Amniotic epithelial cell (primary cell): ENCODE data around the gene KDM6A.
A peak's percentile ranks its signal among the peaks of the same experiment; 100 is the strongest.
"Not testable (repeated sequence)": the region's sequence is repeated elsewhere in the genome, so short reads cannot be mapped to it uniquely, and the experiment has no call there.

Experiments
- DNase-seq: peaks from one replicate; pipeline ENCODE4 v3.0.0-alpha.2; 2010; ENCODE audit warnings: low read depth

KDM6A gene

DNA sequence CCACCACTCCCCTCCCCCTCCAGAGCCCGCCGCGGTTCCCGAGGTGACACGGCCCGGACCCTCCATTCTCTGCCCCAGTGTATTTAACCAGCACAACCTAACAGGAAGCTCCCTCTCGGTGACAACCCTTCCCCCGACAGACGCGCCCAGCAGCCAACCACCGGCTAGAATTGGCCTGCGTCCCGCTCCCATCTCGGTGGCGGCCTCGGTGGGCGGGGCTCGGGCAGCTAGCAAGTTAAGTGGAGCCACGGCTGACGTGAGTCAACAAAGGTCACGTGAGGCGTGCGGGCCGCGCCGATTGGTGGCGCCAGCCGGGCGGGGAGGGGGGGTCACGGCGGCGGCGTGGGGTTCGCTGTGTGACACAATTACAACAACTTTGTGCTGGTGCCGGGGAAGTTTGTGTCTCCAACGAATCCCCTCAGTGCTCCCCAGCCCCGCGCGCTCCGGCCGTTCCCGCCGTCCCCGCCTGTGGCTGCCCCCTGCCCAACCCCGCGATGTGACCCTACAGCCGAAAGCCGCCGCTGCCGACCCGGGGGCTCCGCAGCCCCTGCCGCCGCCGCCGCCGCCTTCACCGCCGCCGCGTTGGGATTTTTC lies at the start of gene KDM6A:
Gene KDM6A, plus strand, starts transcription at position 368 of the 594 bp plus-strand sequence. CDS start 364 bp downstream, outside the sequence.
- DNase-seq, result peak; percentile 91

DNA sequence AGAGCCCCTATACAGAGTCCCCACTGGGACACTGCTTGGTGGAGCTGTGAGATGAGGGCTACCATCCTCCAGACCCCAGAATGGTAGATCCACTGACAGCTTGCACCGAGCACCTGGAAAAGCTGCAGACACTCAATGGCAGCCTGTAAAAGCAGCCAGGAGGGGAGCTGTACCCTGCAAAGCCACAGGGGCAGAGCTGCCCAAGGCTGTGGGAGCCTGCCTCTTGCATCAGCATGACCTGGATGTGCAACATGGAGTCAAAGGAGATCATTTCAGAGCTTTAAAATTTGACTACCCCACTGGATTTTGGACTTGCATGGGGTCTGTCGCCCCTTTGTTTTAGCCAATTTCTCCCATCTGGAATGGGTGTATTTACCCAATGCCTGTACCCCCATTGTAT lies 49.8 kb upstream of the KDM6A start:
- DNase-seq, result not testable (repeated sequence)

DNA sequence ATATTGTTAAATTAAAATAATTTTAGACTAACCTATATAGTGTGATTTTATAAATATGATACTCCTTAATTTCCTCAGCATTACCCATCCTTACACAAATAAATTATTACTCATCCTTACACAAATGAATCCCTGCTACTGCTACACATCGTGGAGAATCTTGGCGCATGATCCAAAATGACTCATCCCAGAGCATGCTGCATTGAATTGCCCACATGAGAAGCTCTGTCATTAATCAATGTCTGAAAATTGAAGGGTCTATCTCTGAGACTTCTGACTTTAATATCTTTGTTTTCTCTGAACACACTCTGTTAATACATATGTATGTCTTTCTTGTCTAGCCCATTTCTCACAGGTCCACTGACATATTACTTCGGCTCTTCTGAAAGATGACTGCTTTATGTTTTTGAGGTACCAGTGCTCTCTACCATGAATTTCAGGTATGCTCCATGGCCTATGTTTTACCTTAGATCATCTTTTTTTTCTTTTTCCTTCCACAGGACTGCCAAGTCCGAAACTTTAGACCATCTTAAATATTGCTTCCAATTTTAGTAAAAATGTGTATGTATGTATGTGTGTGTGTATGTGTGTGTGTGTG lies 44.9 kb upstream of the KDM6A start:
- DNase-seq, result peak; percentile 83

DNA sequence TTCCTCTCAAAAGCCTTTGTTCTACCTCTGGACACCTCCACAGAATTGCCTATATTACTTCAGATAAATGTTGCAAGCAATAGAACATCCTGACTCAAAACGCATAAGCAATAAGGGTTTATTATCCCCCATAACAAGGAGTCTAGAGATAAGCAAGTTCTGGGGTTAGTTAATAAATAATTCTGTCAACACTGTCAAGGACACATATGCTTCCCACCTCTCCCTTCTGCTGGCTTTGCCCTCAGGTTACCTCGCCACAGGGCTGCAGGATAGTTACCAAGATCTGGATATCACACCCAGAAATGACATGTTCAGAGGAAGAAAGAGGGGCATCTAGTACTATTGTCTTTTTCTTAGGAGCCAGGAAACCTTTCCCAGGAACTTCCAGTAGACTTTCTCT lies 43.2 kb upstream of the KDM6A start:
- no peak for DNase-seq

DNA sequence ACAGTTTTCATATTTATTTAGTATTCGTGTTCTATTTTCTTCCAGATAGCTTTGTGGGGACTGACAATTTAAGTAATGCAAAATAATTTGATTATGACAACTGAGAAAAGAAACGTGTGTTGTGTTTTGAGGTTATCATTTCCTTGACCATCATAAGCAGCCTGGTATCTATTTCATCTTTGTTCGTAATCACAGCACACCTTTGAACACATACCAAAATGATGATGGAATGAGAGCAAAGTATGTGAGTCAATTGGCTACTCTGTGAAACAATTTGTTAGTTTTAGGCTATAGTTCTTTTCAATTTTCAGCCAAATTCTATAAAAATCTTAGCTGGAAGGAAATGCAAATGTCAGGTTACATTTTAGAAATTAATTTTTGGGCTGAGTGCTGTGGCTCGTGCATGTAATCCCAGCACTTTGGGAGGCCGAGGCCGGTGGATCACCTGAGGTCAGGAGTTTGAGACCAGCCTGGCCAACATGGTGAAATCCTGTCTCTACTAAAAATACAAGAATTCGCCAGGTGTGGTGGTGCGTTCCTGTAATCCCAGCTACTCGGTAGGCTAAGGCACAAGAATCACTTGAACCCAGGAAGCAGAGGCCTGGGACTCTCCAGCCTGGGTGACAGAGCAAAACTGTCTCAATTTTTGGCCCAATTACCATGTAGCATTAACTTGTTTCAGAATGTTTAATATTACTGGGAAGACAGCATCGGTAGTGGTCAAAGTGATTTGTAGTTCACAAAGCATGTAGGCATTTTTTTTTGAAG lies 30.3 kb upstream of the KDM6A start:
- DNase-seq, result no peak

DNA sequence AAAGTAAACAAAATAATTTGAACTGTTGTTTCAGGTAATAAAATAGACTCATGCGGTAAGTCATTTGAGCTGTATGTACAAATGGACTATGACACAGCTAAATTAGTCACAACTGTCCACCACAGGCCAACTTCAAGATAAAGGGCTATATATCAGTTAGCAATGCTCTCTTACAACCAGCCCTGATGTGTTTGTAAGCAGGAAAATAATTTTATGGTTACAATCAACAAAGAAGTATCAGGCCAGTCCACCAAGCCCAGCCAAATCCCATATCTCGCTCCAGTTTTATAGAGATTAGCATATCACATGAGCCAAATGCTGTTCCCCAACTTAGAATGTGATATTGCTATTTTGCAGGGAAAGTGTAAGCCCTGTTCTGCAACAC lies 29.7 kb upstream of the KDM6A start:
- no peak for DNase-seq

DNA sequence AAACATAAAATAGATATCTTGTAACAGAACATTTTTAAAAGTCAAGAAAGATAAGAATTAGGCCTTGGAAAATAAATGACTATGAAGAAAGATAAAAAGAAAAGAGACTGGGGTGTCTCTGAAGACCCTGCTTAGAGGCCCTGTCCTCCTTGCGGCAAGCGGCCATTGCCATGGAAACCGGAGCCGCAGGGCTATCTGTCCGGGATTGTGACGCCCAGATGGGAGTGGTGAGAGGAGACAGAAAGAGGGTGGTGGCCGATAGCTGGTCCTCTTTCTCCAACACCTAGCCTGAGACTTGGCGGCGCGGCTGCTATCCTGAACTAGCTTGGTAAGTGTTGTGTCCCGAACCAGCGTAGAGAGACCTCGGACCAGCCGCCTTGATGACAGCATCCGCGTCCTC lies 29.2 kb upstream of the KDM6A start, which contains the start of gene DUSP21:
Gene DUSP21, plus strand, starts transcription at position 269 of the 400 bp plus-strand sequence. Its CDS starts 112 bp downstream, at position 381.
- DNase-seq, result no peak

DNA sequence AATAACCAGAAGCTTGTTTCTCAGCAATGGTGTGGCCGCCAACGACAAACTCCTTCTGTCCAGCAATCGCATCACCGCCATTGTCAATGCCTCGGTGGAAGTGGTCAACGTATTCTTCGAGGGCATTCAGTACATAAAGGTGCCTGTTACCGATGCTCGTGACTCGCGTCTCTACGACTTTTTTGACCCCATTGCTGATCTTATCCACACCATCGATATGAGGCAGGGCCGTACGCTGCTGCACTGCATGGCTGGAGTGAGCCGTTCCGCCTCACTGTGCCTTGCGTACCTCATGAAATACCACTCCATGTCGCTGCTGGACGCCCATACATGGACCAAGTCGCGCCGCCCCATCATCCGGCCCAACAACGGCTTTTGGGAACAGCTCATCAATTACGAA lies 28.8 kb upstream of the KDM6A start:
- no peak for DNase-seq

DNA sequence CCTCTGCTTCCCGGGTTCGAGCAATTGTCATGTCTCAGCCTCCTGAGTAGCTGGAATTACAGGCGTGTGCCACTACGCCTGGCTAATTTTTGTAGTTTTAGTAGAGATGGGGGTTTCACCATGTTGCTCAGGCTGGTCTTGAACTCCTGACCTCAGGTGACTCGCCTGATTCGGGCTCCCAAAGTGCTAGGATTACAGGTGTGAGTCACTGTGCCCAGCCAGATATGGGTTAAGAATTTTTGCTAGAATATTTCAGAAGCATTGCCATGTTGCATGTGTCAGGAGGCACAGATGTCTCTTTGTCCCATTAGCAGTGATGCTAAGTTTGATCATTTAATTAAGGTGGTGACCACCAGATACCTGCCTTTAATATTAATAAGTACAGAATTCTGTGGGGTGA lies 22.1 kb upstream of the KDM6A start:
- not testable (repeated sequence) for DNase-seq

DNA sequence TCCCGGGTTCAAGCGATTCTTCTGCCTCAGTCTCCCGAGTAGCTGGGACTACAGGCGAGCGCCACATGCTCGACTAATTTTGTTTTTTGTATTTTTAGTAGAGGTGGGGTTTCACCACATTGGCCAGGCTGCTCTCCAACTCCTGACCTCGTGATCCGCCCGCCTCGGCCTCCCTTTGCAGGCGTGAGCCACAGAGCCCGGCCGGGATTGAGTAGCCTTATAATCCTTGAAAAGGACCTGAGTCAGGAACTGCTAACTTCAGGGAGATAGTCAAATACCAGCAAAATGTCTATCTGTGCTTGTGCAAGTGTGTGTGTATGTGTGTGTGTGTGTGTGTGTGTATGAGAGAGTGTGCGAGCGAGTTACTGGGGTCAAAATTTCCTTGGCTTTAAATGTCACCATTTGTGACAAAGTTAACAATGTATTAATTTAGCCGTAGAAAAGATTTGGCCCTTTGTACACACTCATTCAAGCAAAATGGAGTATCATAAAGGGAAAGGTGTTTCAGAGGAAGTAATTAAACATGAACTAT lies 1.8 kb upstream of the KDM6A start:
- DNase-seq, result peak; percentile 36

DNA sequence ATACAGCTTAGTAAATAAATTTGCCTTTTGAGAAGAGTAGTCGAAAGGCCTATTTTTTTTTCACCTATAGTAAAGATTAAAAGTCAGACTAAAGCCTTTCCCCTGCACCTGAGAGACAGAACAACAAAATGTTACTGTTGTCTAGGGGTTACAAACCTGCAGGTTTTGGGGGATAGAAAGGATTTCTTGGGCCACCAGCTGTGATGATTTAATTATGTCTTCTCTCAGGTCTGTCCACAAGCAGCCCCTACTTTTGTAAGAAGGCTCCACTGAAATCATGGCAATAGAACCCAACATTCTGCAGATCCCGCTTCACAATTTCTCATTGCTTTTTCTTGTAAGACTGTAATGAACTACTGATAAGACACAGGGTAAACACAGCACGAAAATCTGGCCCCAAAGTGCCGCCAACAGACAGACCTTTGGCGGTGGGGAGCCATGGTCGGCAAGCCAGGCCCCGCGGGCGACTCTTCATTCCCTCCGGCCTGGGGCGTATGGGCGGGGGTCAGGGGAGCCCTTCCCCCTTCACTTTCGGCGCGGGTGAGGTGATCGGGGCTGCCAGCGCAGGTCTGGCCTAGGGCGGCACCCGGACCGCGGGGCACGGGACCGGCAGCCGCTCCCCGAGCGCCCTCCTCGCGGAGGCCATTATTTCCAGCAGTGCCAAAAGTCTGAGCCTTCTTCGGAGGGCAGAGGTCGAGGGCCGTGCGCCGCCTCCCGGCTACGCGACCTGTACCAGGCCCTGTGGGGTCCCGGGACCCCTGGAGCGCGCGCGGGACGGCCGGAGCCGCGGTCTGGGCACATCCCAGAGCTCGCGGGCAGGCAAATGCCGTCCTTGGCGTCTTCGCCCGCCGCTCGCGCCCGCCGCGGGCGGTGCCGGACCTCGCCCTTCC lies 812 bp upstream of the KDM6A start:
- DNase-seq, result peak; percentile 8

DNA sequence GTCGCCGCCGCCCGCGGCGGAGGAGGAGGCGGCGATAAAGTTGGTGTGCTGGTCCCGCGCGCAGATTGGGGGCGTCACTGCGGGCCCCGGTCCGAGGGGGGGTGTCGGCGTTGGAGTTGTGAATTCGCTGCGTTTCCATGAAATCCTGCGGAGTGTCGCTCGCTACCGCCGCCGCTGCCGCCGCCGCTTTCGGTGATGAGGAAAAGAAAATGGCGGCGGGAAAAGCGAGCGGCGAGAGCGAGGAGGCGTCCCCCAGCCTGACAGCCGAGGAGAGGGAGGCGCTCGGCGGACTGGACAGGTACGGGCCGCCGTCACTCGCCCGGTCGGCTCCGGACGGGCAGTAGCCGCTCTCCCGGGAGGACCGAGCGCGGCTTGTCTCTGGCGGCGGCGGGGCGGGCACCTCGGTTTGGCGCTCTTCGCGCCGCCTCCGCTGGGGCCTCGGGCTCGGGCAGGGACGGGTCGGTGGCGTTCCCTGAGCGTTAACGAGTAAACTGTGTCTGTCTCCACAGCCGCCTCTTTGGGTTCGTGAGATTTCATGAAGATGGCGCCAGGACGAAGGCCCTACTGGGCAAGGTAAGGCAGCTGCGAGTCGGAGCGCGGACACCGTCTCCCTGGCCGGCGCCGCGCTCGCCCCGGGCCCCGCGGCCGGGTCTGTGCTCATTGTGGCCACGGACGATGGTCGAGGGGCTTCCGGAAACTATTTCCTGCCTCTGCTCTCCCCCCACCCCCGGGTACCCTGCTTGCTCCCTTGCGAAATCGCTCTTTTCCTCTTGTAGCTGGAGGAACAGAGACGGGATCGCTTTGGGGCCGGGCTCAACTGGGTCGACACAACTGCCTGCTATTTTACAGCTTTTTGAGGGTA lies 658 bp downstream of the KDM6A start:
- DNase-seq, result peak; percentile 18

DNA sequence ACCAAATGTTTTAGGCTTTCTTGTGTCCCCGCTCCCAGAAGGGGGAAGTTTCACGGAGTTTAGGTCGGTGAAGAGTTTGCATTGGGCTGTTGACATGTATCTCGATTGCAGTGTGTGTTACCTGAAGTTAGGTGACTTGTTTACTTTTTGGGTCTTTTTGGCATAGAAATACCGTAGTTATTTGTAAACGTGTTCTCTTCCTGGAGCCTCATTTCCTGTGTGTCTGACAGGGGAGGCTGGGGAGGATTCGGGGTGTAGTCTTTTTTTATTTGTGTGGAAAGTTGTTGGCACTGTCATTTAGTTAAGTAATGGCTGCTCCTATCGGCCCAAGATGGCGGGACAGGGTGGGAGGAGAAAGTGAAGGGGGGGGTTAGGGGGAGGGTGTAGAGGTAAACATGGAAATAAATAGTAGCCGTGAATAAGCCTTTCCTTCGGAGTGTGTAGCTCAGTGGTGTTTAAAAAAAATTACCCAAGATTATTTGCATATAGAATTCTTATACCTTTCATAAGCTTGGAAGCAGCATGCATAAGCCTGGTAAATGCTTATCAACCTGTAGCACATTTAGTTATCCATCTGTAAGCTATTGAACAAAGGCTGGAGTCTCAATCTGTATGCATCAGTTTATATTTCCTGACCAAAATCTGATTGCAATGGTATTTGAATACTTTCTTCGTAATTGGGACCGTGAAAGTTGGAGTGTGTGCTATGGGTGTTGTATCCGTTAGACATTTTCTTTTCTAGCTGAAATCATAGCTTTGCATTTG lies 1.6 kb downstream of the KDM6A start:
- DNase-seq, result peak; percentile 27

DNA sequence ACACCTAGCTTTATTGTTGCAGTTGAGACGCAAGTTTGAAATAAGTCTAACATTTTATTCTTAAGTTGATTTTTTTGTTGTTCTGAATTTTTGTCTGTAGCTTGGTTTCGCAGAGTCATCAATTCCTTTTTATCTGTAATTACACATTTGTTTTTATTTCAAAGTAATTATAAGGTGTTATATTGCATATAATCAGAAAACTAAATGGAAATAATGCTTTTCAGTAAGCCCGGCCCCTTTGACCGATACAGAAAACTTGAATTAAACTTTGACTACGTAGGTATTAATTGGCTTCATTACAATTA lies 2.1 kb downstream of the KDM6A start:
- no peak for DNase-seq

DNA sequence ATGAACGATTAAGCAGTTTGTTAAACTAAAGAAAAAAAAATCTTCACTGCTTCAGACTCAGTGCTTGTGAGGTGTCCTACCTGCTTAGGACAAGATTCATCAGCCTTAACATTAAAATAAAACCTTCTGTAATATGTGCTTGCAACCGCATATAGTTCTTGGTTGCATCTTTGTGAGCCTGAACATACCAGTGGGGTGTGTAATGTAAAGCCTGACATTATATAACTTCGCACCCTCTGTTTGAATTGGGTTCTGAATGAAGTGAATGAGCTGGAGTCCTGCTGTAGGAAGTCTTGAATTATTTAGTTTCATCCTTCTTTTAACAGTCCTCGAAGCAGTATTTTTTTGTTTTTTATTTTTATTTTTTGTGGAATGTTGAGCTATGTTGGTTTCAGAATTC lies 3.1 kb downstream of the KDM6A start:
- peak; percentile 11 for DNase-seq

DNA sequence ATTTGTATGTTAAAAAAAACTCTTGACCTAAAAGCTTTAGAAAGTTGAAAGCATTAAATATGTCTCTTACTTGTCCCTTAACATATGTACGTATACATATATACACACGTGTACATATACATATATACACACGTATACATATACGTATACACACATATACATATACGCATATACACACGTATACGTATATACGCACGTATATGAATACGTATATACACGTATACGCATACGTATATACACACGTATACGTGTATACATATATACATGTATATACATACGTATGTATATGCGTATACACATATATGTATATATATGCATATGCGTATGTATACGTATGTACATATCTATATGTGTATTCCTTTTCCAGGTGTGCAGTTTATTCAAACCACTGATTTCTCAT lies 3.8 kb downstream of the KDM6A start:
- DNase-seq, result no peak

DNA sequence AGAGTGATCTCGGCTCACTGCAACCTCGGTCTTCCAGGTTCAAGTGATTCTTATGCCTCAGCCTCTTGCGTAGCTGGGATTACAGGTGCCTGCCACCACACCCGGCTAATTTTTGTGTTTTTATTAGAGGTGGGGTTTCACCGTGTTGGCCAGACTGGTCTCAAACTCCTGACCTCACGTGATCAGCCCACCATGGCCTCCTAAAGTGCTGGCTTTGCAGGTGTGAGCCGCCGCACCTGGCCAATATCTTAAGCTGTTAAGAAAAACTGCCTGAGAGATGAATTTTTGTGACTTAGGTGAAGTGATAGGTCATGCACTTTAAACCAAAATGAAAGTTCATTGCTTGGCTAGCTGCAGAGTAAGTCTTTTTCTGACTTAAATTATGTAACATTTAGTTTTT lies 5.8 kb downstream of the KDM6A start:
- DNase-seq, result no peak

DNA sequence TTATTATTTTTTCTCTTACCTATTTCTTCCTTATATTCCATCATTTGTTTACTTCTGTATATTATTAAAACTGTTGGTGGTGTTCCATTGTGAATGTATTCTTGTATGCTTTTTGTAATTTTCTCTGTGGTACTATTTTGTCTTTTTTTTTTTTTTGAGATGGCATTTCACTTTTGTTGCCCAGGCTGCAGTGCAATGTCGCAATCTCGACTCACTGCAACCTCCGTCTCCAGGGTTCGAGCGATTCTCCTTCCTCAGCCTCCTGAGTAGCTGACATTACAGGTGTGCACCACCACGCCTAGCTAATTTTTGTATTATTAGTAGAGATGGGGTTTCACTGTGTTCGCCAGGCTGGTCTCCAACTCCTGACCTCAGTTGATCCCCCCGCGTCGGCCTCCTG lies 8.6 kb downstream of the KDM6A start:
- no peak for DNase-seq

DNA sequence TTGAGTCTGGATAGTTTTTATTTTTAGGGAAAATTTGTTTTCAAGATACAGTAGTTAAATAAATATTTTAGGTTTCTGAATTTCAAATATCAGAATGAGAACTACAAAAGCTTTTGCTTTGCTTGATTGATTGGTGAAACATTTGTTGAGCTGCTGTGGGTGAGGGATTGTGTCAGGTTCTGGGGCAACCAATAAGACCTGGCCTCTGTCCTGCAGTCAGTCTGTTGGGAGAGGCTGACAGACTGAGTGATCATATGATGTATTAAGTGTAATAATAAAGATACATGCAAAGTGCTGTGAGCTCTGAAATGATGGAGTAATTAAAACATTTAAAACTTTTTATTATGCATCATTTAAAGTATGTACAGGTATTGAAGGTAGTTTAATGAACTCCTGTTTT lies 9.6 kb downstream of the KDM6A start:
- DNase-seq, result no peak

DNA sequence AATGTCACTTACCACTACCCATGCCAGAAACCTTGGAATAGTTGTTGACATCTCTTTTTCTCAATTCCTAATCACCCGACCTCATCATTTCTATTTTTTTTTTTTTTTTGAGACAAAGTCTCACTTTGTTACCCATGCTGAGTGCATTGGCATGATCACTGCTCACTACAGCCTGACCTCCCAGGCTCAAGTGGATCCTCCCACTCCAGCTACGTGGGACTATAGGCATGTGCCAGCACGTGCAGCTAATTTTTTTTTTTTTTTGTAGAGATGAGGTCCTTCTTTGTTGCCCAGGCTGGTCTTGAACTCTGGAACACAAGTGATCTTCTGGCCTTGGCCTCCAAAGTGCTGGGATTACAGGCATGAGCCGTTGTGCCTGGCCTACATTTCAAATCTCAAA lies 12.0 kb downstream of the KDM6A start:
- no peak for DNase-seq

DNA sequence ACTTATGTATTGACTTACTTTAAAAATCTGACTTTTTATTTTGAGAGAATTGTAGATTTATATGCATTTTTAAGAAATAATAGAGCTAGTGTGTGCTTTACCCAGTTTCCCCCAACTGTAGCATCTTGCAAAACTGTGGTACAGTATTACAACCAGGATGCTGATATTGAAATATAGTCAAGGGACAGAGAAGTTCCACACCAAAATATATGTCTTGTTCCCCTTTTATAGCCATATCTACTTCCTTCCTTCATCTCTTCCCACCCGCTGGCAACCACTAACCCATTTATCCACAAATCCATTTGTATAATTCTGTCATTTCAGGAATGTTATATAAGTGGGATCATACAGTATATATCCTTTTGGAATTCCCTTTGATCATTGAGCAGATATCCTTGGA lies 16.8 kb downstream of the KDM6A start:
- DNase-seq, result no peak
